ENCODE measurements around the gene SMURF2.
"Not testable (repeated sequence)": the region's sequence is repeated elsewhere in the genome, so short reads cannot be mapped to it uniquely, and the experiment has no call there.

SMURF2 gene

DNA sequence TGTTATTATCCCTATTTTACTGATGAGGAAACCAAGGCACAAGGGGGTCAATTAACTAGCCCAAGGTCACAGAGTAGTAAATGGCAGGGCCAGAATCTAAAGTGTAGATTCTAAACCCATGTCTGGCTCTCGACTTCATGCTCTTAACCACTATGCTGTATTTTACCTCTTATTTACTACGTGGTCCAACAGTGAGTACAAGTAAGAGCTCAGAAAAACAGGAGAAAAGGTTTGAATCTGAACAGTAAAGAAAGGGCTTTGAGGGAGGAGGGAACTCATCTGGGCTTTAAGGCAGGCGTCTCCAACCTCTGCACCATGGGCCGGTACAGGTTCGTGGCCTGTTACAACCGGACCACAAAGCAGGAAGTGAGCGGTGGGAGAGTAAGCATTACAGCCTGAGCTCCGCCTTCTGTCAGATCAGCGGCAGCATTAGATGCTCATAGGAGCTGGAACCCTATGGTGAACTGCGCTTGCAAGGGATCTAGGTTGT is 62.9 kb downstream of the SMURF2 start:
- no peak for DNase-seq (ENCODE audit: low spot score)

DNA sequence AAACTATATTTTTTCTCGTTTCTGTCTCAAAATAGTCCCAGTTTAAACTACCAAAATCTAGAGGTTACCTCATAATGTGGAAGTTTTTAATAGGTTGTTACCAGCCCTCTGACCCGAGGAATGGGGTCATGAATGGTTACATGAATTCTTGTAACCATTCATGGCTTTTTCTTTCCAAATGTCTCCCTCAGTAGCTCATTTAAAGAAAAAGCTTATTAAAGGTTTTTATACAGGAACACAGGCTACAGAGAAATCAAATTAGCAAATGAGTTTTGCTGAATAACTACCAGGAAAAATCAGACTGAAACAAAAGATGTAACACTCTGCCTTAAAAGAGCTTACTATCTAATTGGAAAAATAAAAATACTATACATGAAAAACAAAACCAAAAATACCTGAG is 63.4 kb downstream of the SMURF2 start:
- no peak for DNase-seq (ENCODE audit: low spot score)

DNA sequence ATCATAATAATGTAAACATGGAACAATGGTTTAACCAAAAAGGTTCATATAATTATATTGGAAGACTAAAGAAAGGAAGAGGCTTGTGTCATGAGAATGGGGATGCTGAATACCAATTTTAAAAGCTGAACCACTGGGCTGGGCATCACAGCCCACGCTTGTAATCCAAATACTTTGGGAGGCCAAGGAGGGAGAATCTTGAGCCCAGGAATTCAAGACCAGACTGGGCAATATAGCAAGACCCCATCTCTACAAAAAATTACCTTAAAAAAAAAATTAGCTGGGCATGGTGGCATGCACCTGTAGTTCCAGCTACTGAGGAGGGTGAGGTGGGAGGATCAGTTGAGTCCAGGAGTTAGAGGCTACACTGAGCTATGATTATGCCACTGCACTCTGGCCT is 65.1 kb downstream of the SMURF2 start:
- no peak for DNase-seq (ENCODE audit: low spot score)

DNA sequence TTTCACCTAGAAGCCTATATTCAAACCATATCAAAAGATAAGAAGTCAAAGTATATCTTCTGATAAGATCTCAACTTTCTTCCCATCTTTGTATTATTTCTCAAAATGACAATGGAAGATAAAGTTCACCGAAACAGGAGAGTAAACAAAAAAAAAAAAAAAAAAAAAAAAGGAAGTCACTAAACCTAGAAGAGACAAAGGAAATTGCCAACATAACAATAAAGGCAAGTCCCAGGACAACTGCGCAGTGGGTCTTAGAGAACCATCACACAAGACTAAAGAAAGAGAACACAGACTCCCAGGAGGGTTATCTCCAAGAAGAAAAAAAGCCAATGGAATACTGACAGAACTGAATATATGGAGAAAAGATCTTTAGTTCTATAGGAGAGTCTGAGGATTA is 65.7 kb downstream of the SMURF2 start:
- DNase-seq (ENCODE audit: low spot score), result no peak

DNA sequence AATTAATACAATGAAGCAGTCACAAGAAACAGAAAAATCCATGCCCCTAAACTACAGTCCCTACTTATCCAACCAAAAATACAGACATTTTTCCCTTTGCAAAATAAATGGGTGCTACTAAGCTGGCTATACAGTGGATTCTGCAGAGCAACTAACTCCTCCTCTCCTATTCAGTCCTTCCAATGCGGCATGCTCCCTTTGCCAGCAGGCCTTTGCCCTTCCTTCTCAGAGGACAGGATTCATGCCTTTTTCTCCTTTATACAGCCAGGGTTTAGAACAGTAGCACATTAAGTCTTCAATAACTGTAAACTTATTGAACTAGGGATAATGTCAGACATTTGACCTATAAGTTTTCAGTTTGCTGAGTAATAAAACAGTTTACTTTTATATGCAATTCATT is 70.2 kb downstream of the SMURF2 start:
- no peak for DNase-seq (ENCODE audit: low spot score)

DNA sequence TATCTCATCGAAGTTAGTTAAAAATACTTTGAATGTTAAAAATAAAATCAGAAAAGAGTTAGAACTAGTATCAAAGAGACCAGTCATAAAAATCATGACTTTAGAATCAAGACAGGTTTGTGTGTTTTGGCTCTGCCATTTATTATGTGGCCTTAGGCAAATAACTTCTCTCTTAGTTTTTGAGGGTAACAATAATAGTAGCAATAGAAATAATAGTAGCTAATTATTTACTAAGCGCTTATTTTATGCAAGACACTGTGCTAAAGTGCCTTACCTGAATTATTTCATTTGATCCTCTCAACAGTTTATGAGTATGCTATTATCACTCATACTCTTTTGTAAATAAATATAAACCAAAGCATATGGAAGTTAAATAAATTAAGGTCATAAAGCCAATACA is 77.0 kb downstream of the SMURF2 start:
- DNase-seq (ENCODE audit: low spot score), result no peak

DNA sequence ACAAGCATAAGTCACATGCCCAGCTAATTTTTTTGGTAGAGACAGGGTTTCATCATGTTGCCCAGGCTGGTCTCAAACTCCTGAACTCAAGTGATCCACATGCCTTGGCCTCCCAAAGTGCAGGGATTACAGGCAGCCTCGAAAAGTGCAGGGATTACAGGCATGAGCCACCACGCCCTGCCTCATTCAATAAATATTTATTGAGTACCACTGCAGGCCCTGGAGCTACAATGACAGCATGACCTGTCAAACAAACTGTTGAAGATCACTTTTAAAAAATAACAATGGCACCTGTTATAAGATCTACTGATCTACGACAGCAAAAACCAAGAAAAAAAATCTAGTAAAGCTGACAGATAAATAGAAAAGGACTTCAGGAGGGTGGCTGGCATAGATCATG is 79.1 kb downstream of the SMURF2 start:
- no peak for DNase-seq (ENCODE audit: low spot score)

DNA sequence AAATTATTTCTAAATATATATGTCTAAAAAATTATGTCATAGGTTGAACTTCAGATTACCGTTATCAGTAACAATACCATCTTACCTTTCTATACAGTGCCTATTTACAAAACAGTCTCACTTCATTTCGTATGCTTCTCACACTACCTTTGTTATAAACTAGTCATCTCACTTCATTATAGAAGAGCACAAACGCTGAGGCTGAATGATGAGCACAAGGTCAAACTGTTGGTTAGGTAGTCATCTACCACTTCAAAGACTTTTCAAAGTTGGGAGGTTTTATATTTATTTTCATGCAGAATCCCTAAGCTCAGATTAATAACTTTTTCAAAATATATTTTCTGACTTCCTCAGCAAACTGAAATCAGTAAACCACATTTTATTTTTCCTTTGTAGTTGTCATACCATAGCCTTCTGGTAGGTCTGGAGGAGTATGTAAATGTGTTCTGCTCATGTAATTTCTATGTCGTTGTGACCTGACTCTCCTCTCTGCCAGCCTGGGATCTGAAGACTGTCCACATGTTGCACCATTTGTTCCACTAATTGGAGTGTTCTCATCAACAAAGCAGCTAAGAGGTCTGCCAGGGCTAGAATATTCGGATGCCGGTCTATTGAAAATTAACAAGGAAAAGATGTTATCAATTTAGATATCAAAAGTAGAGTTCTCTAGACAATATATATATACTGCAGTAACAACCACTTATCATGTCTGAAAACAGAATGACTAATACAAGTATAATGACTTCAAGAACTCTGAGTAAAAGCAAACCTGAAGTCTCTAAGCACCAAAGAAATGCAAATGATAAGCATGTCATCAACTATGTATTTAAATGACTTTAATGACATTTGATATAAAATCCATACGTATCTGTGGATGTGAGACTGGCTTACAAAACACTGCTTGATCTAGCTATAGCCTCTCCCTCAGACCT is 81.5 kb downstream of the SMURF2 start:
- no peak for DNase-seq (ENCODE audit: low spot score)

DNA sequence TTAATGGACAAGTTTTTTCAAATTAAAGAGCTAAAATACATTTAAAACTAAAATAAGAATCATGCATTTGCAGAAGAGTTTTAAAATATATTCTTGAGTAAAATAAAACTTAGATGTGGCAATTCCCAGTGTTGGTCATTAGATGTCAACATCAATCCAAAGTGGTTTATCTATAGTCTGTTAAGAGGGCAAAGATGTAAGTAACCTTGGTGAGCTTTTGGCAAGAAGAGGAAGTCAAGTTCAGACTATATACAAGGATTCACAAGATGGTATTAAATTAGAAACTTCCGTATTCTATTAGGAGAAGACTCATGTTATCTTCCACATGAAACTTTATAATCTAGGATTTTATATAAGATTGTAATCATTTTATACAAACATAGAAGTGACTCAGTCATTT is 82.2 kb downstream of the SMURF2 start:
- no peak for DNase-seq (ENCODE audit: low spot score)

DNA sequence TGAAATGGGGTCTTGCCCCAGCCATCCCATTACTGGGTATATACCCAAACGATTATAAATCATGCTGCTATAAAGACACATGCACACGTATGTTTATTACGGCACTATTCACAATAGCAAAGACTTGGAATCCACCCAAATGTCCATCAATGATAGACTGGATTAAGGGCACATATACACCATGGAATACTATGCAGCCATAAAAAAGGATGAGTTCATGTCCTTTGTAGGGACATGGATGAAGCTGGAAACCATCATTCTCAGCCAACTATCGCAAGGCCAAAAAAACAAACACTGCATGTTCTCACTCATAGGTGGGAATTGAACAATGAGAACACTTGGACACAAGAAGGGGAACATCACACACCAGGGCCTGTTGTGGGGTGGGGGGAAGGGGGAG is 85.1 kb downstream of the SMURF2 start:
- not testable (repeated sequence) for DNase-seq (ENCODE audit: low spot score)

DNA sequence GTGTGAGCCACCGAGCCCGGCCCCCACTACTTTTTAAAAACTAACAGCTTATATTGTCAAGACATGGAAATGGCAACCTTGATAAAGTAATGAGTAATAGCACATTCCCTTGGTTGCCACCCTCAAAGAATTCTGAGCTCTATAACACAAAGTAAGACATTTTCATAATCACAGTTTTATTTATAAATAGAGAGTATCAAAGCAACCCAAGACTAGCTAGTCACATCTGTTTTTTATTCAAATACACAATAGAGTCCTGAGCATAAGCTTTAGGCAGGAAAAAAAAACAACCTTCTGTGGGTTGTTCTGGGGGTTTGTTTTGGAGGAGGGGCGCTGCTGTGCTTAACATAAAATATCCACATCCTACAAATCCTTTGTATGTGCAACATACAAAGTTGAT is 86.7 kb downstream of the SMURF2 start:
- DNase-seq (ENCODE audit: low spot score), result no peak

DNA sequence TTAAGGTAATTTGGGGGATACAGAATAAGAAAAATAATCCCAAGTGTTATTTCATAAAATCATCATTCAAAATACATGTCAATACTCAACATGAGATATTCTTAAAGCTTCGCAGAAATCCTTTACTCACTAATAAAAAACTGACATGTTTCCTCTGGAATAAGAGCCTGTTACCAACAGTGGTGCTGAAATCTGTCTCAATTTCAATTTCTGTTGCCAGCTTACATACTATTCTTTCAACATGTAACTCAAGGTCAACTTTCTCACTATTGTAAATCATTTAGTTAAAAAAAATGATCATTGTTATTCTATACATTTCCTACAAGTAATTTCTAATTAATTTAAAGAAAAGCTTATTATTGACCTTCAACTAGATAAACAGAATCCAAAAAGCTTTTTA is 87.5 kb downstream of the SMURF2 start:
- no peak for DNase-seq (ENCODE audit: low spot score)

DNA sequence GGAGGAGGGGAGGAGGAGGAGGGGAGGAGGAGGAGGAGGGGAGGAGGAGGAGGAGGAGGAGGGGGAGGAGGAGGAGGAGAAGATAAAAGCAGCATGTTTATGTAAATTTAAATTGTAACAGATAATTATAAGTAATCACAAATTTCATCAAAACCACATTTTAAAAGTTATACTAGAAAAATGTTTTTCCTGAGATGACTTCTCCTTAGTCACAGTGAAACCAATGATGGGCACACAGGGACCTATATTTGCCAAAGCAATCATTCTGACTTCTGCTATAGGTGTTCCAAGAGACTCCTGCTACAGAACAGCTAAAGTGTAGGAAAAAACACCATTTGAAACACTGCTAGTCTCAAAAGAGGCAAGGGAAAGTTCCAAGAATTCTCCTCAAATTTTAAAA is 88.9 kb downstream of the SMURF2 start:
- DNase-seq (ENCODE audit: low spot score), result no peak

DNA sequence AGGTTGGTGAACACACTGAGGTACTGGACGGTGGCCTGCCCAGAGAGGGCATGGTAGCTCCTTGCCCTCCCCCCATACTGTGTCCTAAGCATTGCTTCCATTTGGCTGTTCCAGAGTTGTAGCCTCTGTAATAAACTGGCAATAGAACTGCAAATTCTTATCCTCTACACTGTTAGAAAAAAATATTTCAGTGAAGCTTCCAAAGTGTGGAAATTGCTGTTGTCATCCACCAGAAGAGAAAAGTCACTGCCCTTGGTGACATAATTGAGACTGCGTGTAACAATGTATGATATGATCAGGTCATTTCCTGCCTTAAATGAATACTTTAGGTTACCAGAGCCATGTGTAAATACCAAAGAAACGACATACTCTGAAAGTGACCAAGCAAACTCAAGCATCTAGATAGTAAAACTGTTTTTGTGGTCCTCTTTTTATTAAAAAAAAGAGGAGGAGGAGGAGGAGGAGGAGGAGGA is 89.4 kb downstream of the SMURF2 start:
- no peak for DNase-seq (ENCODE audit: low spot score)

DNA sequence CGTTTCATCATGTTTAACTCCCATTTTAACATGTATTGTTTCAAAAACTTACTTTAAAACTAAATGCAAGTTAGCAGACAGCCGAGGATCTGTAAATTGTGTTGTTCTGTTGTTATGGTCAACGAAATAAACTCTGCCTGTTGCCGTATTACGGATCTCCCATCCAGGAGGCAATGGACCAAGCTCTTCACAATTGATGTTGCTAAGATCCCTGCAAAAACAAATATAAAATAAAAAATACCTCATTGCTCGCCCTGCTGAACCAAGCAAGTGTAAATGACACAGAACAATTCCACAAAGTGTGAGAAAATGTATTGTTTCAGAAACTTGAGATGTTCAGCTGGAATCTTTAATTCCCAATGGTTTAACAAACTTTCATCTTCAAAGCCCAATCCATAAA is 90.4 kb downstream of the SMURF2 start:
- no peak for DNase-seq (ENCODE audit: low spot score)

DNA sequence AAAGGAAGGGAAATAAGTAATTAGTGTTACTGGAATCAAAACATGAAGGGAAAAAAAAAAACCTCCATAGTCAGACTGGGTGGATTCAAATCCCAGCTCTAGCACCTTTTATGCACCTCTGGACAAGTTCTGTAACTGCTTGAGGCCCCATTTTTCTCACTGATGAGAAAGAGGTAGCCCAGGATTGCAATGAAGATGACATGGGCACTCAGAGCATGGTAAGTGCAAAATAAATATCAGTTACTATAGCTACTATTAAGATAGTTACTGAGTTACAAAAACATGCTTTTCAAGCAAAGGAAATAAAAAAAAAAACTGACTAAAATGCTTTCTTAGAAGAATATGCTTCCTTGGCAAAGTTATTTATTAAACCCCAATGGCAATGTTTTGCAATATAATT is 96.5 kb downstream of the SMURF2 start:
- no peak for DNase-seq (ENCODE audit: low spot score)

DNA sequence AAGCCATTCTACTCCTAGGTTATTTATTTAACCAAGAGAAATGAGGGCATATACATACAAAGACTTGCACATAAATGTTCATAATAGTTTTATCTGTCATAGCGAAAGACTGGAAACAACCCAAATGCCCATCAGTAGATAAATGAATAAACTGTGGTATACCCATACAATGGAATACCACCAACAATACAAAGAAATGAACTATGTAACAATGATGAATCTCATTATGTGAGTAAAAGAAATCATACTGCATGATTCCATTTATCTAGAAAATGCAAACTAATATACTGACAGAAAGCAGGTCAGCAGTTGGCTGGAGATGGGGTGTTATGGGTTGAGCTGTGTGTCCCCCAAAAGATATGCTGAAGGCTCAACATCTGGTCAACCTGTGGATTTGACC is 98.0 kb downstream of the SMURF2 start:
- no peak for DNase-seq (ENCODE audit: low spot score)

DNA sequence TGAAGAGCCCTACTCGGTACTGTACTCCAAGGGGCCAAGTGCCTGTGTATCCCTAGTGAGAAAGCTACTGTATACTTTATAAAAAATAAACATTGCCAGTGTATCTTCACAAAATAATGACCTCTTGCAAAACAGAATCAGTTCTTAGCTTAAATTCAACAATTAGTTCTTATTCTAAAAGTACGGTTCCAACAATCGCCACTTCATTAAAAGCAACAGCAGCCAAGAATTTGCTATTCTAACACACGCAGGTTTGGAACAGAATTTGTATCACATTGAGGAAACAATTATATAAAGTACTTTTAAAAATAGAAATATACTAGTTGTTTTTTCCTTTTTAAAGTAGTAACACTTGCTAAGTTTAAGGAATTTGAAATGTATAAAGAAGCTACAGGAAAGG is 106.8 kb downstream of the SMURF2 start:
- no peak for DNase-seq (ENCODE audit: low spot score)

DNA sequence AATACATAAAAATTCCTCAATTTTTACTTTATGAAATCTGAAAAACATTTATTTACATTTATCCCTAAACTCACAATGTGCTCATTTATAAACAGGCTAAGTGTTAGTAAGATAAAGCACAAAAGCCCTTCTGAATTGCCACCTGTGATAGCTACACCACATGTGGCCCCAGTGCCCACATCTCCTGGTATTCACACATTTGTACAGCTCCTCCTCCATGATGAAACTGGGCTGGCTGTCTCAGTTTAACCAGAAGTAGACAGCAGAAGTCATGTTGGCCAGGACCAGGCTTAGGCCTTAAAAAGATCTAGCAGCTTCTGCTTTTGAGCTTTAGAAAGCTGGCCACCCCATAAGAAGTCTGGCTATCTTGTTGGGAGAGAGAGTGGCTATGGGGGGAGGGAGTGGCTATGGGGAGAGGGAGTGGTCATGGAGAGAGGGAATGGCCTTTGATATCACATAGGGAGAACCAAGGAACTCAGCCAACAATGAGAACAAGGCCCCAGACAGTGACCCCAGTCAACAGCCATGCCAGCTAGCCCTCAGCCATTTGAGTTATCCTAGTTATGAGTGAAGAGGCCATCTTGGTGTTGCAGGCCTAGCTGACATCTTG is 108.0 kb downstream of the SMURF2 start:
- no peak for DNase-seq (ENCODE audit: low spot score)

DNA sequence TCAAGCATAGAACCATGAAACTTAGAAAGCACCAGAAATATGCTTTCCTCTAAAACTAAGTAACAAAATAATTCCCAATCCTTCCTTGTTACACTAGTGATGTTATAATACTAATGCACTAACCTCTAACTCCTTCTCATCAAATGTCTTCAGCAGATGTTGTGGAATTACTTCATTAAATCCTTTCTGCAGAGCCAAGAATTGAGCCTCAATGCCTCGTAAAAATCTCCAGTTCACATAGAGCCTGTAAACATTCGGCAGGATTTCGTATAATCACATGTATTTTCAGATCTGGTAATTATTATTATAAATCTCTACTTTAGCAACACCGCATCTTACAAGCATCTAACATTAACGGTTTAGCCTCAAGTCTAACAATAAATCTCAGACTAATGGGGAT is 110.6 kb downstream of the SMURF2 start:
- DNase-seq (ENCODE audit: low spot score), result no peak

DNA sequence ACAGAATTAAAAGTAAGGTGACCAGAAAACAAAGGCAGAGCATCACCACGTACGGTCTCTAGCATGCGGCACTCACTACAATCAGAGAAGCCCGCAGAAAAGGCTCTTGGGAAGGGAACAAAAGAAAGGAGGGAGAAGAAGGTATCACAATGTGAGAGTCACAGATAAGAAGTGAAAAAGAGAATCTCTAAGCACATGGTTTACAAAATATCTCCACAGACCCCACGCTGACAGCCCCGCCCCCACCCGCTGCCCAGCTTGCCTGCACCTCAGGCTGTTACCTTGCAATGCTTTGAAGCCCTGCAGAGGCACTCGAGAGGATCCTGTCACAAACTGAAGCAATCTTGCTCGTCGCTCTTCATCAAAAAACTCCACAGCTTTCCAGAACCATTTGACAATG is 114.8 kb downstream of the SMURF2 start:
- DNase-seq (ENCODE audit: low spot score), result no peak

DNA sequence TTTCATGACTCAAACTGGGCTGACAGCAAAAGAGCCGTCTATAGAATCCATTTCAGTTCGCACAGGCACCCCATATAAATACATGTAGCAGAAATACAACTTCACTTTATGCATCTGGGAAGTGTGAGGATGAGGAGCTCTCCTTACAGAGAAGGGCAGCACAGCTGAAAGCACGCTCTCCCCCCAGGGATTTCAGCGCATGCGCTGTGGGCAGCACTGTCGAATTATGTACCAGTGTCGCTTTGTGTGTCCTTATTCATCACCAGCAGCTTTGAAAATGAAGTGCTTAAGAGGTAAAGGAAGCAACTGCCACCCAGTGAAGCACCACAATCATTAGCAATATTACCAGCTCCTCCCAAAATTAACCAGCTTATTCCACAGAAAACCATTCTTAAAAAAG is 115.4 kb downstream of the SMURF2 start:
- no peak for DNase-seq (ENCODE audit: low spot score)

DNA sequence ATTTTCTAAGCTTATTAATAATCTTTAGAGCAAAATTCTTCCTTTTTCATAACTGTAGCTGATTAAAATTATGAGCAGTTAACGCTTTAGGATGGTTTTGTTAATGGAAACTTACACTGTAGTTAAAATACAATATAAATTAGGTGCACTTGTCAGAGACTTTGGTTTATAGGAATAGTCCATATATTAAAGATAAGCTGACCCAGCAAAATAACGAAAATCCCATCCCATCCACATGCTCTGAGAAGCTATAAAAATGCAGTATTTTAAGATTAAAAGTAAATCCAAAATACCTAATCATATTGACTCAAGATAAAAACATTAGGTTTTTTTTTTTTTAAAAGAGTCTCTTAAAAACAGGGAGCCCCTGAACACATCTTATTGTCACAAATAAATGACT is 117.4 kb downstream of the SMURF2 start:
- no peak for DNase-seq (ENCODE audit: low spot score)

Data from SK-N-DZ (cell line).